Mucosa of descending colon (tissue), 3 donors: ENCODE results near the gene PTPMT1. TPM values are rescaled to one million over a fixed set of nuclear protein-coding genes. Genes with fewer than 3 reads are reported as not detected.
"Not testable (repeated sequence)": the region's sequence is repeated elsewhere in the genome, so short reads cannot be mapped to it uniquely, and the experiment has no call there.

Experiments used
- ATAC-seq: fragments of 200-7000 bp; cut with Tn5 transposase; one replicate; pipeline ENCODE4 v1.9.1; 2020; ENCODE audit warnings: mild to moderate bottlenecking, moderate library complexity
- DNase-seq, 3 donors: peaks; one replicate each; pipeline ENCODE4 v3.0.0-alpha.2; 2020
- H3K36me3 ChIP-seq: fragments of 200-600 bp; one replicate; pipeline ENCODE4 v1.8.0; 2021; ENCODE audit warnings: low read depth, mild to moderate bottlenecking
- H3K4me1 ChIP-seq: fragments of 200-600 bp; one replicate; pipeline ENCODE4 v1.8.0; 2021; ENCODE audit warnings: low read depth, mild to moderate bottlenecking
- H3K4me3 ChIP-seq: fragments of 200-600 bp; one replicate; pipeline ENCODE4 v1.8.0; 2021; ENCODE audit warnings: mild to moderate bottlenecking
- H3K9me3 ChIP-seq: fragments of 200-600 bp; one replicate; pipeline ENCODE4 v1.8.0; 2021; ENCODE audit warnings: mild to moderate bottlenecking
- intact Hi-C, 2 donors: fragments of 100-400 bp; cut with DNase I in 1 of 2; cut with micrococcal nuclease in 1 of 2; formaldehyde crosslinking; loops; one replicate each; pipeline versions ENCODE4 v1.11.0 to v1.11.1; 2022; cut with DNase I, micrococcal nuclease
- total RNA-seq, 3 donors: library from RNA; stranded (reverse); fragmentation: NEBNext Ultra II Directional in 2 of 3; extraction: Animal tissue kit (Norgen Biotek cat#: 25700) in 2 of 3; gene quantifications; one replicate each; pipeline versions ENCODE4 v1.2.1 to v1.2.4, GENCODE V29; 2021 to 2023
- TF ChIP-seq, protein P1 (sequence below): fragments of 200-600 bp; IDR thresholded peaks from one replicate; pipeline ENCODE4 v1.8.0; 2022; ENCODE audit warnings: antibody characterized with exemption, mild to moderate bottlenecking
- donor health status: DM: no; HTN: no; CAD: no; lungs with moderate emphysema.
- donor health status: DM: no; HTN: no; CAD: no.
- donor health status: DM: no; HTN: yes; CAD: no.

The PTPMT1 gene
- total RNA-seq, 3 donors from 2014 or later = 20.8 to 36.1 (median 27.1) TPM

DNA sequence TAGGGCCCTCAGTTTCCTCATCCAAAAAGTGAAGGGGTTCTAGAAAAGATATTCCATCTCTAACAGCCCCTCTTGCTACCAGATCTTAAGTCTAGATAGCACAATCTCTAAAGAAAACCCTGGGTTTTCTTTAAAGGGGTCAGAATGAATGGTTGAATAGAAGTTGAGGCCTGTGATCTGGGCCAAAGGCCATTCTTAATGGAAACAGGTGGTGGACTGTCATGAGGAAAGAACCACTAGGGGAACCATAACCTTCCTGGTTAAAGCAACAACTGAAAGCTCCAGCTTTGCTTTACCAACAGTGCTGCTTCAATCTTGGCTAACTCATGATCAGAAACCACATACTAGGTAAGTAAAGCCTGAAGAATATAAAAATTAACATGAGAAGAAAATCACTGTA lies 14.3 kb upstream of the PTPMT1 start:
- intact Hi-C loops = no loop called here
- H3K9me3 ChIP-seq = no peaks in the 10 kb centered on the region
- ATAC-seq = no peak
- no peak for DNase-seq
- no peaks in the 10 kb centered on the region for H3K36me3 ChIP-seq
- peaks cover 25% of the 10 kb centered on the region for H3K4me1 ChIP-seq
- no peak overlapping the region for H3K4me3 ChIP-seq
- TF ChIP-seq, protein P1, sequence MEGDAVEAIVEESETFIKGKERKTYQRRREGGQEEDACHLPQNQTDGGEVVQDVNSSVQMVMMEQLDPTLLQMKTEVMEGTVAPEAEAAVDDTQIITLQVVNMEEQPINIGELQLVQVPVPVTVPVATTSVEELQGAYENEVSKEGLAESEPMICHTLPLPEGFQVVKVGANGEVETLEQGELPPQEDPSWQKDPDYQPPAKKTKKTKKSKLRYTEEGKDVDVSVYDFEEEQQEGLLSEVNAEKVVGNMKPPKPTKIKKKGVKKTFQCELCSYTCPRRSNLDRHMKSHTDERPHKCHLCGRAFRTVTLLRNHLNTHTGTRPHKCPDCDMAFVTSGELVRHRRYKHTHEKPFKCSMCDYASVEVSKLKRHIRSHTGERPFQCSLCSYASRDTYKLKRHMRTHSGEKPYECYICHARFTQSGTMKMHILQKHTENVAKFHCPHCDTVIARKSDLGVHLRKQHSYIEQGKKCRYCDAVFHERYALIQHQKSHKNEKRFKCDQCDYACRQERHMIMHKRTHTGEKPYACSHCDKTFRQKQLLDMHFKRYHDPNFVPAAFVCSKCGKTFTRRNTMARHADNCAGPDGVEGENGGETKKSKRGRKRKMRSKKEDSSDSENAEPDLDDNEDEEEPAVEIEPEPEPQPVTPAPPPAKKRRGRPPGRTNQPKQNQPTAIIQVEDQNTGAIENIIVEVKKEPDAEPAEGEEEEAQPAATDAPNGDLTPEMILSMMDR = no peak

GRCh38 chr11:47552056-47552565 lies 13.3 kb upstream of the PTPMT1 start:
- Histone ChIP-seq H3K4me3 (peak overlapping the region; percentile 58), H3K9me3 (no peaks in the 10 kb centered on the region), H3K36me3 (no peaks in the 10 kb centered on the region), H3K4me1 (peaks cover 24% of the 10 kb centered on the region)
- ATAC-seq (peak; percentile 20), DNase-seq (no peak)
- intact Hi-C loops = no loop called here
- TF ChIP-seq, protein P1 = no peak

DNA sequence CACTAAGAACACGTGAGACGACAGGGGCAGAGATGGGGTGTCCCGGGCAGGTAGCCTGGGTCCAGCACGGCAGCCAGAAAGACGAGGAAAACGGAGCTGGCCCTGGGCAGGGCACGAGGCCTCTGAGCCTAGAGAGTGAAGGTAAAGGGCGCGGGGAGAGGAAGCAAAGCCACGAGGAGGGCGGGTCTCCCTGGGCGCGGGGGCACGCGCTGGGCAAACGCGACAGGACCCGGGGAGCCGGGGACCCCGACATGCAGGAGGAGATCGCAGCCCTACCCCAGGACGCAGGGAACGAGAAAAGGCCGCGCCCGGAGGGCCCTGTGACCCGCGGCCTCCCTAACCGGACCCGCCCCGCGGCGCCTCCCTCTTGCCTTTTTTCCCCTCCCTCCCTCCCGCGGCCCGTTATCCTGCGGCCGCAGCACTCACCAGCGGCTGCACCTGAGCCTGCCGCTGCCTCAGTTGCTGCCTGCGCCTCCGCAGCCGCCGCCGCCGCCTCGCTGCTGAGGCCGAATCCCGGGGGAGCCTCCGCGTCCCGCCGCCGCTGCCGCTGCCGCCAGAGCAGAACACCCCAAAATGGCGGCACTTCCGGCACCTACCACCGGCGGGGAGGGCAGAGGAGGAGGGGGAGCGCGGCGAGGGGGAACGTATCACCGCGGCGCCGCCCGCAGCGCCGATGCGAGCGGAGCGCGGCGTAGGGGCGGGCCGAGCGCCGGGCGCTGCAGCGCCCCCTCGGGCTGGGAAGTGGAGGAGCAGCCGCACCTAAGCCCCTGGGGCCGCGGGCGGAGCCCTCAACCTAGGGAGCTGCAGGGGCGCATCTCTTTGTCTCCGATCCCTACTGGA lies 12.6 kb upstream of the PTPMT1 start, which contains the start of gene CELF1:
Gene CELF1, minus strand, starts transcription at position 567 of the 840 bp plus-strand sequence. CDS start 53,609 bp downstream, outside the sequence.
- H3K4me3 ChIP-seq = peak within 1 kb of the TSS; percentile 58
- H3K4me1 ChIP-seq = peaks cover 20% of the 10 kb centered on the region
- intact Hi-C loops = no loop called here
- ATAC-seq (peak; percentile 98), DNase-seq (peak; percentile 93 to 96 (median 95))
- no peaks in the 10 kb centered on the region for H3K36me3 ChIP-seq
- TF ChIP-seq, protein P1 = peak; percentile 92
- no peaks in the 10 kb centered on the region for H3K9me3 ChIP-seq

- no peaks in the 10 kb centered on the region for H3K9me3 ChIP-seq
- no peaks in the 10 kb centered on the region for H3K36me3 ChIP-seq
- TF ChIP-seq, protein P1 = no peak
- peak overlapping the region; percentile 58 for H3K4me3 ChIP-seq
- peaks cover 17% of the 10 kb centered on the region for H3K4me1 ChIP-seq
- ATAC-seq (peak; percentile 25), DNase-seq (no peak)
- intact Hi-C loops = no loop called here
Observed at GRCh38 chr11:47553406-47553743, 12.0 kb upstream of the PTPMT1 start.

- ATAC-seq, intact Hi-C loops: not testable (repeated sequence)
Observed at GRCh38 chr11:47557004-47557403, 8.4 kb upstream of the PTPMT1 start.

DNA sequence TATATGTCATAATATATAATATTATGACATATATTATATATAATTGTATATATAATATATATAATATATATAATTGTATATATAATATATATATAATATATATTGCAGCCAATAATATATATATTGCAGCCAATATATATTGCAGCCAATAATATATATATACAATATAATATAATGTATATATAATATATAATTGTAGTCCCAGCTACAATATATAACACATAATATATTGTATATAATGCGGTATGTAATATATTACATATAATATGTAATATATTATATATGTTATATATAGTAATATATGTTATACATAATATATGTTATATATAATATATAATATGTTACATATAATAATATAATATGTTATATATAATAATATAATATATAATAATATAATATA lies 6.7 kb upstream of the PTPMT1 start:
- ATAC-seq (no peak), DNase-seq (no peak)
- Histone ChIP-seq H3K9me3 (no peaks in the 10 kb centered on the region), H3K4me1 (no peaks in the 10 kb centered on the region), H3K36me3 (no peaks in the 10 kb centered on the region), H3K4me3 (no peak overlapping the region)
- intact Hi-C loops = no loop called here
- TF ChIP-seq, protein P1 = no peak

More at GRCh38 chr11:47557004-47557403, 8.4 kb upstream of the PTPMT1 start:
- not testable (repeated sequence) for DNase-seq, H3K4me3 ChIP-seq, H3K4me1 ChIP-seq, H3K9me3 ChIP-seq, H3K36me3 ChIP-seq
